Mesenchymal stem cell (in vitro differentiated cells and primary cell): Measurements from ENCODE around the gene KPNB1.

Source experiments
- DNase-seq: peaks from one replicate; pipeline ENCODE4 v3.0.0-alpha.2; 2013
- H2AFZ ChIP-seq: one replicate; pipeline ENCODE4 v1.6.1; 2013; ENCODE audit warnings: low read depth, mild to moderate bottlenecking, control low read depth, inconsistent platforms, low read length, moderate library complexity
- H2AK5ac ChIP-seq: 2 replicates; pipeline ENCODE4 v1.6.1; 2013; ENCODE audit warnings: low read length, moderate library complexity, mild to moderate bottlenecking, inconsistent platforms; ENCODE audit not compliant: severe bottlenecking
- H2BK120ac ChIP-seq: one replicate; pipeline ENCODE4 v1.6.1; 2013; ENCODE audit warnings: low read depth, mild to moderate bottlenecking, inconsistent platforms, low read length, moderate library complexity
- H2BK12ac ChIP-seq, 2 experiments: one replicate each; pipeline ENCODE4 v1.6.1; 2013; ENCODE audit warnings: inconsistent platforms in 2 of 2, low read length in 2 of 2, mild to moderate bottlenecking in 2 of 2, moderate library complexity in 2 of 2, control low read depth in 1 of 2
- H2BK15ac ChIP-seq: one replicate; pipeline ENCODE4 v1.6.1; 2013; ENCODE audit warnings: mild to moderate bottlenecking, low read depth, inconsistent platforms; ENCODE audit not compliant: poor library complexity, severe bottlenecking
- H2BK5ac ChIP-seq: 2 replicates; pipeline ENCODE4 v1.6.1; 2013; ENCODE audit warnings: low read depth, mild to moderate bottlenecking, low read length, control low read depth, inconsistent platforms; ENCODE audit not compliant: poor library complexity, severe bottlenecking
- H3K14ac ChIP-seq, 2 experiments: one replicate each; pipeline ENCODE4 v1.6.1; 2013; ENCODE audit warnings: inconsistent platforms in 2 of 2, low read length in 2 of 2, control low read depth in 1 of 2, mild to moderate bottlenecking in 1 of 2, moderate library complexity in 1 of 2
- H3K18ac ChIP-seq, 2 experiments: one replicate each; pipeline ENCODE4 v1.6.1; 2013; ENCODE audit warnings: inconsistent platforms in 2 of 2, low read length in 2 of 2, control low read depth in 1 of 2, low read depth in 1 of 2, mild to moderate bottlenecking in 1 of 2
- H3K23ac ChIP-seq, 2 experiments: one replicate each; pipeline ENCODE4 v1.6.1; 2013; ENCODE audit warnings: inconsistent platforms in 2 of 2, low read length in 2 of 2, mild to moderate bottlenecking in 2 of 2, moderate library complexity in 2 of 2, control low read depth in 1 of 2
- H3K27ac ChIP-seq: 2 replicates; pipeline ENCODE4 v1.5.1; 2013; ENCODE audit warnings: mild to moderate bottlenecking, moderate library complexity, low read length, control low read depth, inconsistent platforms; ENCODE audit not compliant: poor library complexity, severe bottlenecking
- H3K27me3 ChIP-seq, 2 experiments: 2 replicates each; pipeline versions ENCODE4 v1.6.1 to v1.7.0; 2013; ENCODE audit warnings: low read length in 2 of 2, mild to moderate bottlenecking in 2 of 2, moderate library complexity in 2 of 2, control low read depth in 1 of 2, inconsistent platforms in 1 of 2; ENCODE audit not compliant: control insufficient read depth in 1 of 2, insufficient read depth in 1 of 2
- H3K36me3 ChIP-seq, 2 experiments: 2 replicates each; pipeline versions ENCODE4 v1.6.1 to v1.7.0; 2013; ENCODE audit warnings: low read length in 2 of 2, control low read depth in 1 of 2, inconsistent platforms in 1 of 2, low read depth in 1 of 2, mild to moderate bottlenecking in 1 of 2; ENCODE audit not compliant: insufficient read depth in 2 of 2, control insufficient read depth in 1 of 2
- H3K4ac ChIP-seq, 2 experiments: one replicate each; pipeline ENCODE4 v1.6.1; 2013; ENCODE audit warnings: inconsistent platforms in 2 of 2, low read length in 2 of 2, mild to moderate bottlenecking in 2 of 2, moderate library complexity in 2 of 2, control low read depth in 1 of 2, low read depth in 1 of 2
- H3K4me1 ChIP-seq: 2 replicates; pipeline ENCODE4 v1.6.1; 2013; ENCODE audit warnings: low read depth, low read length, control low read depth; ENCODE audit not compliant: control insufficient read depth, insufficient read depth
- H3K4me2 ChIP-seq: 2 replicates; pipeline ENCODE4 v1.6.1; 2013; ENCODE audit warnings: low read length, mild to moderate bottlenecking, inconsistent platforms; ENCODE audit not compliant: poor library complexity, severe bottlenecking
- H3K4me3 ChIP-seq, 2 experiments: 2 replicates each; pipeline versions ENCODE4 v1.5.1 to v1.7.0; 2013; ENCODE audit warnings: low read length in 2 of 2, mild to moderate bottlenecking in 2 of 2, control low read depth in 1 of 2, low read depth in 1 of 2; ENCODE audit not compliant: insufficient read depth in 1 of 2
- H3K79me1 ChIP-seq: replicated peaks from 2 replicates; pipeline ENCODE4 v1.6.1; 2013; ENCODE audit warnings: mild to moderate bottlenecking, control low read depth, low read length, inconsistent platforms; ENCODE audit not compliant: poor library complexity, severe bottlenecking
- H3K9ac ChIP-seq: 2 replicates; pipeline ENCODE4 v1.7.0; 2013; ENCODE audit warnings: mild to moderate bottlenecking, low read length, moderate library complexity
- H3K9me3 ChIP-seq: 2 replicates; pipeline ENCODE4 v1.7.0; 2013; ENCODE audit warnings: mild to moderate bottlenecking, low read length; ENCODE audit not compliant: control insufficient read depth
- H4K8ac ChIP-seq: one replicate; pipeline ENCODE4 v1.6.1; 2013; ENCODE audit warnings: inconsistent platforms, mild to moderate bottlenecking, low read length, moderate library complexity
- H4K91ac ChIP-seq: one replicate; pipeline ENCODE4 v1.6.1; 2013; ENCODE audit warnings: mild to moderate bottlenecking, low read length, inconsistent platforms
- WGBS: methylation state at CpG from one replicate; pipeline ENCODE4 v1.1.7; 2013; ENCODE audit warnings: mixed read lengths; 5-methylcytosine and 5-hydroxymethylcytosine counted together

Gene KPNB1

DNA sequence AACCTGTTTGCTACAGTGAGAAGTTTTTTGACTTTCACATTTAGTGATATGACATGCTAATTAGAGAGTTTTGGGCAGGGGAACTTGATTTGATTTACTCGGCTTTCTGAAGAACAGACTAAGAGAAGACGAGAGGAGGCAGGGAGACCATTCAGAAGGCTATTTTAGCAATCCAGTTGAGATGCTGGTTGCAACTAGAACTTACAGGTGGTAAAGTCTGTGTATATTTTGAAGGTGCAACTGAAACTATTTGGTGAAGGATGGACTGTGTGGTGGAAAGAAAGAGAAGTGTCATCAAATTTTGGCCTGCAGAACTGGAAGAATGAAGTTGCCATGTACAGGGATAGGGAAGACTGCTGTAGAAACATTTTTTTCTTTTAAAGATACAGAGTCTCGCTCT lies 42.2 kb upstream of the KPNB1 start:
- Histone ChIP-seq H2BK120ac (no peak overlapping the region), H3K4ac (no peak overlapping the region), H3K9ac (no peak overlapping the region), H2BK5ac (no peak overlapping the region), H3K27me3 (no peaks in the 10 kb centered on the region), H3K18ac (no peak overlapping the region), H2AFZ (no peak overlapping the region), H3K23ac (no peak overlapping the region), H2BK12ac (no peak overlapping the region), H2BK15ac (no peak overlapping the region), H3K9me3 (no peaks in the 10 kb centered on the region), H3K27ac (no peak overlapping the region), H3K4me1 (peaks cover 7% of the 10 kb centered on the region), H2AK5ac (no peak overlapping the region), H3K4me2 (no peak overlapping the region), H3K4me3 (no peak overlapping the region), H4K8ac (no peak overlapping the region), H4K91ac (no peak overlapping the region), H3K79me1 (peaks cover 20% of the 10 kb centered on the region), H3K14ac (no peak overlapping the region), H3K36me3 (peaks cover 25 to 75% of the 10 kb centered on the region in 2 experiments)
- WGBS, result 94% methylated on average over 3 of the region's 3 CpGs
- DNase-seq, result no peak

DNA sequence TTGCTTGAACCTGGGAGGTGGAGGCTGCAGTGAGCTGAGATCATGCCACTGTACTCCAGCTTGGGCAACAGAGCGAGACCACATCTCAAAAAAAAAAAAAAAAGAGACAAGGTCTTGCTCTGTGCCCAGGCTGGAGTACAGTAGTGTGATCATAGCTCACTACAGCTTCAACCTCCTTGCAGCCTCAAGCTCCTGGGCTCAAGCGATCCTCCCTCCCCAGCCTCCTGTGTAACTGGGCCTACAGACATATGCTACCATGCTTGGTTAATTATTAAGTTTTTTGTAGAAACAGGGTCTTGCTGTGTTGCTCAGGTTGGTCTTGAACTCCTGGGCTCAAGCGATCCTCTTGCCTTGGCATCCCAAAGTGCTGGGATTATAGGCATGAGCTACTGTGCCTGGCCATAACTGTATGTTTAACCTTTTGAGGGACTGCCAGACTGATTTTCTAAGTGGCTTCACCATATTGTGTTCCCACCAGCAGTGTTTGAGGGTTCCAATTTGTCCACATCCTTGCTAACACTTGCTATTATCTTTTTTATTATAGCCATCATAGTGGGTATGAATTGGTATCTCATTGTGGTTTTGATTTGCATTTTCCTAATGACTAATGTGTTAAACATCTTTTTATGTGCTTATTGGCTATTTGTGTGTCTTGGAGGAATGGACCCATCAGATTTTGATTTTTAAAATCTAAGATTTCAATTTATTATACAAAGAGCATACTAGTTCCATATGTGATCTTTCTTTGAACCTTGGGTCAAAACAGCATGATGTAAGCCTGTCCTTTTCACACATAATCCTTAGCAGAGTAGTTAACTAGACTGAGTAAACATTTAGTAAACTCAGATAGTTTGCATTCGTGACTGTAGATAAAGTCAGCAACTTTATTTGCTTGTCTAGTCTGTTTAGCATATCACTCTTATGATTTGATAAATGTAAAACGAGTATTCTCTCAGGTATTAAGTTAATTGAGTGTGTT lies 38.1 kb upstream of the KPNB1 start:
- no peak overlapping the region for H2BK120ac ChIP-seq
- no peak overlapping the region for H2BK12ac ChIP-seq
- no peak overlapping the region for H3K4ac ChIP-seq
- H2AK5ac ChIP-seq, result no peak overlapping the region
- H3K27me3 ChIP-seq, result no peaks in the 10 kb centered on the region
- peaks cover 22% of the 10 kb centered on the region for H3K79me1 ChIP-seq
- no peak overlapping the region for H2BK15ac ChIP-seq
- 90% methylated on average over 3 of the region's 5 CpGs for WGBS
- peaks cover 9% of the 10 kb centered on the region for H3K4me1 ChIP-seq
- no peak overlapping the region for H4K91ac ChIP-seq
- H4K8ac ChIP-seq, result peak overlapping the region; percentile 7
- peak overlapping the region; percentile 6 for H3K27ac ChIP-seq
- no peak for DNase-seq
- no peak overlapping the region for H3K14ac ChIP-seq
- H3K36me3 ChIP-seq, result peaks cover 34 to 77% of the 10 kb centered on the region in 2 experiments
- H2BK5ac ChIP-seq, result no peak overlapping the region
- H3K23ac ChIP-seq, result no peak overlapping the region
- no peak overlapping the region for H3K4me2 ChIP-seq
- peak overlapping the region; percentile 54 for H3K9ac ChIP-seq
- no peak overlapping the region for H3K18ac ChIP-seq
- no peak overlapping the region for H2AFZ ChIP-seq
- no peaks in the 10 kb centered on the region for H3K9me3 ChIP-seq
- no peak overlapping the region for H3K4me3 ChIP-seq

- Histone ChIP-seq H3K36me3 (peaks cover 25 to 89% of the 10 kb centered on the region in 2 experiments), H2BK12ac (no peak overlapping the region), H2AFZ (no peak overlapping the region), H3K4me2 (no peak overlapping the region), H3K4me3 (no peak overlapping the region), H3K27me3 (no peaks in the 10 kb centered on the region), H3K9me3 (no peaks in the 10 kb centered on the region), H3K4ac (no peak overlapping the region), H4K91ac (no peak overlapping the region), H2AK5ac (peak overlapping the region; percentile 9), H3K27ac (no peak overlapping the region), H2BK5ac (no peak overlapping the region), H2BK15ac (no peak overlapping the region), H3K14ac (no peak overlapping the region), H3K79me1 (peaks cover 11% of the 10 kb centered on the region), H3K18ac (no peak overlapping the region), H2BK120ac (peak overlapping the region; percentile 5), H4K8ac (peak overlapping the region; percentile 64), H3K23ac (no peak overlapping the region), H3K9ac (no peak overlapping the region), H3K4me1 (peaks cover 10% of the 10 kb centered on the region)
- peak; percentile 65 for DNase-seq
- WGBS, result 74% methylated on average over 8 of the region's 8 CpGs
These were observed 33.8 kb upstream of the KPNB1 start for GRCh38 chr17:47615766-47616424.

DNA sequence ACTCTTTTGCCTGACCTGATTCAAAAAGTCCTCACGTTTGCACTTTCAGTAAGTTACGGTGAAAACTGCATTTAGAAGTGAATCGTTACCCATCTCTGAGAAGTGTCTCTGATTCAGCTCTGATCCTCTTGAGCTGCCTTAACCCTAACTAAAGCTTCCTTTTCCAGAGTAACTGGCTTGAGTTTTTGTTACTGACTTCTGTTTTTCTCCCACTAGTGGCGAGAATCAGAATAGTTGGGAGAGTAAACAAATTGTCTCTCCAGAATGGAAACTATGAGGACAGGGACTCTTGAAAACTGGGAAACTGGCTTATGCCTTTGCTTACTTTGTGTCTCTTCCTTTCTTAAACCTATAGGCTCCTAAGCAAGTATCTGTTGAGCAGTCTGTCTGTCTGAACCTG lies 31.3 kb upstream of the KPNB1 start:
- Histone ChIP-seq H3K4me2 (no peak overlapping the region), H2BK12ac (no peak overlapping the region), H4K91ac (no peak overlapping the region), H2BK120ac (no peak overlapping the region), H3K27ac (no peak overlapping the region), H4K8ac (no peak overlapping the region), H3K4me1 (peaks cover 5% of the 10 kb centered on the region), H2BK5ac (no peak overlapping the region), H3K4me3 (no peak overlapping the region), H2AFZ (no peak overlapping the region), H3K4ac (no peak overlapping the region), H3K18ac (no peak overlapping the region), H2BK15ac (no peak overlapping the region), H3K9ac (peak overlapping the region; percentile 10), H3K27me3 (no peaks in the 10 kb centered on the region), H3K79me1 (peaks cover 8% of the 10 kb centered on the region), H3K9me3 (no peaks in the 10 kb centered on the region), H3K23ac (no peak overlapping the region), H2AK5ac (no peak overlapping the region), H3K36me3 (peaks cover 11 to 84% of the 10 kb centered on the region in 2 experiments), H3K14ac (no peak overlapping the region)
- DNase-seq, result peak; percentile 72
- WGBS, result 86% methylated on average over 4 of the region's 4 CpGs
